Karpas-422 (cell line): ENCODE measurements around the gene PAFAH1B2. TPM values are rescaled to one million over a fixed set of nuclear protein-coding genes. Genes with fewer than 3 reads are reported as not detected.
"Not testable (repeated sequence)": the region's sequence is repeated elsewhere in the genome, so short reads cannot be mapped to it uniquely, and the experiment has no call there.

Experiments used
- DNase-seq: peaks from one replicate; pipeline ENCODE4 v3.0.0-alpha.2; 2015
- H2AFZ ChIP-seq: fragments of 200-600 bp; sonication (generic); 2 replicates; pipeline ENCODE4 v1.6.1; 2014; ENCODE audit warnings: antibody characterized with exemption, low read length, mixed read lengths
- H3K27ac ChIP-seq: fragments of 200-600 bp; sonication (generic); 2 replicates; pipeline ENCODE4 v1.5.1; 2014; ENCODE audit warnings: mild to moderate bottlenecking, low read length, moderate library complexity
- H3K27me3 ChIP-seq: fragments of 200-600 bp; sonication (generic); 2 replicates; pipeline ENCODE4 v1.6.1; 2014; ENCODE audit warnings: low read length, mixed read lengths
- H3K36me3 ChIP-seq: fragments of 200-600 bp; sonication (generic); 2 replicates; pipeline ENCODE4 v1.6.1; 2014; ENCODE audit warnings: low read length, mixed read lengths; ENCODE audit not compliant: insufficient read depth
- H3K4me1 ChIP-seq: fragments of 200-600 bp; sonication (generic); 2 replicates; pipeline ENCODE4 v1.6.1; 2014; ENCODE audit warnings: mild to moderate bottlenecking, low read length, mixed read lengths
- H3K4me2 ChIP-seq: fragments of 200-600 bp; sonication (generic); 2 replicates; pipeline ENCODE4 v1.6.1; 2014; ENCODE audit warnings: low read length, low read depth, mild to moderate bottlenecking; ENCODE audit not compliant: poor library complexity, severe bottlenecking
- H3K4me3 ChIP-seq: fragments of 200-600 bp; sonication (generic); 2 replicates; pipeline ENCODE4 v1.5.1; 2014; ENCODE audit warnings: mild to moderate bottlenecking, antibody characterized with exemption, low read length, mixed read lengths
- H3K79me2 ChIP-seq: fragments of 200-600 bp; sonication (generic); 2 replicates; pipeline ENCODE4 v1.6.1; 2014; ENCODE audit warnings: mild to moderate bottlenecking, low read length, mixed read lengths
- H3K9ac ChIP-seq: fragments of 200-600 bp; sonication (generic); 2 replicates; pipeline ENCODE4 v1.6.0; 2014; ENCODE audit warnings: low read length
- H3K9me2 ChIP-seq: fragments of 200-600 bp; sonication (generic), shearing (Covaris generic); replicated peaks from 2 replicates; pipeline ENCODE4 v1.6.0; 2014; ENCODE audit warnings: mild to moderate bottlenecking, low read length, moderate library complexity; ENCODE audit not compliant: insufficient read depth
- H3K9me3 ChIP-seq: fragments of 300-700, 200-600 bp; sonication (generic); 2 replicates; pipeline ENCODE4 v1.6.1; 2014; ENCODE audit warnings: low read length, mixed read lengths
- H4K20me1 ChIP-seq: fragments of 200-600 bp; sonication (generic); 2 replicates; pipeline ENCODE4 v1.6.1; 2014; ENCODE audit warnings: mild to moderate bottlenecking, antibody characterized with exemption, low read length, low read depth; ENCODE audit not compliant: insufficient read depth
- total RNA-seq: library from RNA; depleted of rRNA; stranded (reverse); fragments of >200 nt; shearing (Covaris generic); gene quantifications from 2 replicates; pipeline ENCODE4 v1.2.3, GENCODE V29; 2014; ENCODE audit warnings: low replicate concordance

Gene PAFAH1B2
- total RNA-seq, 1 experiment from 2014 or later, result 20.6 TPM

DNA sequence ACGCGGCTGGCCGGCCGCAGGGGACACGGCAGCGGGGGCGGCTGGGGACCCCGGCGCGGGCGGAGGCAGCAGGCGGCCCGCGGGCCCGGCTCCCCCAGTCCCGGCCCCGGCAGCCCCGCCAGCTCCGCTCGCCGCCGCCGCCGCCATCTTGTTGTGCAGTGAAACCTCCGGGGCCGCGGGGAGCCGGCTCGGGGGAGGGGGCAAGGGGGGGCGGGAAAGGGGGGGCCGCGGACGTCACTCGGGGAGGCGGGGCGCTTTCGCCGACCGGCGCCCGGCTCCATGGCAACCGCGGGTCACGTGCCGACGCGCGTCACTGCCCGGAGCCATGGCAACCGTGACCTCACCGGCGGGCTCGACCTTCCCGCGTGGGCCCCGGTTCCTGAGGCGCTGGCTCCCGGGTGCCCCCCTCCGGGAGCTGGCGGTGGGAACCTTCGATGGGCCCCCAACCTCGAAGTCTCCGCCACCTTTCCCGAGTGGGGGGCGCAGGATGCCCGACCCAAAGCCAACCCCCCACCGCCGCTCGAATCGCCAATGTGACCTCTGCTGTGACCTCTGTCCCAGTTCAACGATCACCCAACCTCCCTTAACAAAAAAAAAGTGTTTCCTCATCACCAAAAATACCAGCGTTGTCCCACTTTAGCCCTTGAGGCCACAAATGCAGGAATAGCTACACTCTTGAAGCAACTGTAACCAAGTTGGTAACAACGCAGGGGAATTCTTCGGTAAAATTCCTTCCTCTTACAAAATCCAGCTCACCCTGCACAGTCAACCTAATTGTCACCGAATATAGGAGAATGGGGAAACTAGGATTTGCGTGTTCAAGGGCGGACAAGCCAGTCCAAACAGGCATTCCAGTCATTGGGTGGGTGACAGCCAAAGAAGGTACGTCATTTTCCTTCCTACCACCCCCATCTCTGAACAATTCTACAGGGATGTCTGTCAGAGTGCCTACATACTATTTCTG lies 45.5 kb upstream of the PAFAH1B2 start, which contains the start of gene SIK3:
Gene SIK3 (minus strand): TSS at position 160 of the 964 bp plus-strand sequence. CDS start 13 bp downstream, at position 147.
- Histone ChIP-seq H3K36me3 (no peaks in the 10 kb centered on the region), H3K4me1 (peaks cover 23% of the 10 kb centered on the region), H2AFZ (peak within 1 kb of the TSS; percentile 94; the same call in 1 of the 2 replicates), H3K4me2 (peak within 1 kb of the TSS; percentile 85), H3K9ac (peak within 1 kb of the TSS; percentile 75), H3K79me2 (no peaks in the 10 kb centered on the region), H3K27me3 (no peaks in the 10 kb centered on the region), H4K20me1 (no peaks in the 10 kb centered on the region), H3K27ac (no peak within 1 kb of the TSS), H3K9me2 (no peaks in the 10 kb centered on the region), H3K4me3 (peak within 1 kb of the TSS; percentile 71), H3K9me3 (no peaks in the 10 kb centered on the region)
- peak; percentile 93 for DNase-seq

- Histone ChIP-seq H3K4me1 (peaks cover 23% of the 10 kb centered on the region), H3K27ac (no peak overlapping the region), H3K9ac (no peak overlapping the region), H3K27me3 (no peaks in the 10 kb centered on the region), H3K36me3 (no peaks in the 10 kb centered on the region), H3K4me2 (no peak overlapping the region), H3K79me2 (no peaks in the 10 kb centered on the region), H4K20me1 (no peaks in the 10 kb centered on the region), H3K9me3 (no peaks in the 10 kb centered on the region), H2AFZ (no peak overlapping the region), H3K9me2 (no peaks in the 10 kb centered on the region), H3K4me3 (no peak overlapping the region)
- DNase-seq, result no peak
Measured at GRCh38 chr11:117099696-117100095, 44.4 kb upstream of the PAFAH1B2 start.

GRCh38 chr11:117100556-117100955 lies 43.5 kb upstream of the PAFAH1B2 start:
- Histone ChIP-seq H3K4me1 (peaks cover 23% of the 10 kb centered on the region), H4K20me1 (no peaks in the 10 kb centered on the region), H3K27me3 (no peaks in the 10 kb centered on the region), H3K9ac (no peak overlapping the region), H3K9me2 (no peaks in the 10 kb centered on the region), H3K4me3 (no peak overlapping the region), H3K4me2 (no peak overlapping the region), H3K36me3 (no peaks in the 10 kb centered on the region), H3K79me2 (no peaks in the 10 kb centered on the region), H2AFZ (no peak overlapping the region), H3K9me3 (no peaks in the 10 kb centered on the region), H3K27ac (no peak overlapping the region)
- DNase-seq, result no peak

DNA sequence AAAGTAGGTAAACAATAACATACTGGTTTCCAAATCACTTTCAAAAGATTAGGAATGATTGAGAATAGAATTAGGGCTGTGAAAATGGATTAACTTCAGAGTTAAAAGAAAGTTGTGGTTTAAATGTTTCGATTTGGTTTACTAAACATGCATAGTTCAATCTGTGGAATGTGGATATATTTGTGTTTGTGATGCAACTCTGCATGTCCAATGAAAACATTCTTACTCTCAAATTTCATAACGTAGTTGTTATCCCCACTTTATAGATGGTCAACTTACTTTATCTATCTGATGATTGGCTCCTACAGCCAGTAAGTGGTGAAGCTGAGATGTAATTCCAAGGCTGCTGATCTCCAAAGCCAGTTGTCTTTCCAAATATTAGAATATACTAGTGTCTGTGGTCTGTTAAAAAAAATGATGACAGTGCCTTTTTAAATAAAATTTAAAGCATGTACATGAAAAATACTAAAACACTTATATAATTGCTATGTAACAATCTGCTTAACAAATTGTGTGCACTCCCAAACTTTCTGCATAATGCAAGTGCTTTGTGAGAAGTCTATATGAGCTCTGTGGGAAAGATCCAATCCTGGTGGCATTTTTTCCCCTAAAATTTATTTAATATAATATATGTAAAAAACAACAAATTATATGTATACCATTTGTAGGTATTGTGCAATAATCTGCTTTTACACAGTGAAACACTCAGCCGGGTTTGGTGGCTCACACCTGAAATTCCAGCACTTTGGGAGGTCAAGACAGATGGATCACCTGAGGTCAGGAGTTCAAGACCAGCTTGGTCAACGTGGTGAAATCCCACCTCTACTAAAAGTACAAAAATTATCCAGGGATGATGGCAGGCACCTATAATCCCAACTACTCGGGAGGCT lies 36.1 kb upstream of the PAFAH1B2 start:
- H2AFZ ChIP-seq, result no peak overlapping the region
- H3K27me3 ChIP-seq, result no peaks in the 10 kb centered on the region
- H3K4me1 ChIP-seq, result no peaks in the 10 kb centered on the region
- no peaks in the 10 kb centered on the region for H4K20me1 ChIP-seq
- no peaks in the 10 kb centered on the region for H3K79me2 ChIP-seq
- H3K4me2 ChIP-seq, result no peak overlapping the region
- no peaks in the 10 kb centered on the region for H3K9me2 ChIP-seq
- no peaks in the 10 kb centered on the region for H3K36me3 ChIP-seq
- no peak overlapping the region for H3K4me3 ChIP-seq
- no peak overlapping the region for H3K9ac ChIP-seq
- H3K9me3 ChIP-seq, result no peaks in the 10 kb centered on the region
- no peak overlapping the region for H3K27ac ChIP-seq
- no peak for DNase-seq

DNA sequence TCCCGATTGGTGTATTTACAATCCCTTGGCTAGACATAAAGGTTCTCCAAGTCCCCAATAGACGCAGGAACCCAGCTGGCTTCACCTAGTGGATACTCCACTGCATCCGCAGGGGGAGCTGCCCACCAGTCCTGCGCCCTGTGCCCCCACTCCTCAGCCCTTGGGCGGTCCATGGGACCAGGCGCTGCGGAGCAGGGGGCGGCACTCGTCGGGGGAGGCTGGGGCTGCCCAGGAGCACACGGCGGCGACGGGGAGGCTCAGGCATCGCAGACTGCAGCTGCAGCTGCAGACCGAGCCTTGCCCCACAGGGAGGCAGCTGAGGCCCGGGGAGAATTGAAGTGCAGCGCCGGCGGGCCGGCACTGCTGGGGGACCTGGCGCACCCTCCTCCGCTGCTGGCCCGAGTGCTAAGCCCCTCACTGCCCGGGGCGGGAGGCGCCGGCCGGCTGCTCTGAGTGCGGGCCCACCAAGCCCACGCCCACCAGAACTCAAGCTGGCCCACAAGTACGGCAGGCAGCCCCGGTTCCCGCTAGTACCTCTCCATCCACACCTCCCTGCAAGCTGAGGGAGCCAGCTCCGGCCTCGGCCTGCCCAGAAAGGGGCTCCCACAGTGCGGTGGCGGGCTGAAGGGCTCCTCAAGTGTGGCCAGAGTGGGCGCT lies 33.7 kb upstream of the PAFAH1B2 start:
- no peaks in the 10 kb centered on the region for H3K79me2 ChIP-seq
- DNase-seq, result no peak
- H3K9ac ChIP-seq, result no peak overlapping the region
- H4K20me1 ChIP-seq, result no peaks in the 10 kb centered on the region
- no peak overlapping the region for H3K4me2 ChIP-seq
- no peak overlapping the region for H3K27ac ChIP-seq
- no peaks in the 10 kb centered on the region for H3K9me3 ChIP-seq
- no peaks in the 10 kb centered on the region for H3K27me3 ChIP-seq
- H2AFZ ChIP-seq, result no peak overlapping the region
- H3K4me3 ChIP-seq, result no peak overlapping the region
- H3K4me1 ChIP-seq, result no peaks in the 10 kb centered on the region
- H3K36me3 ChIP-seq, result no peaks in the 10 kb centered on the region
- H3K9me2 ChIP-seq, result no peaks in the 10 kb centered on the region

- not testable (repeated sequence) for H2AFZ ChIP-seq, H3K79me2 ChIP-seq, DNase-seq, H3K4me2 ChIP-seq, H3K9me3 ChIP-seq, H3K4me1 ChIP-seq, H3K27me3 ChIP-seq, H3K9me2 ChIP-seq, H4K20me1 ChIP-seq, H3K27ac ChIP-seq, H3K36me3 ChIP-seq, H3K4me3 ChIP-seq, H3K9ac ChIP-seq
Measured at GRCh38 chr11:117112497-117112896, 31.6 kb upstream of the PAFAH1B2 start.

DNA sequence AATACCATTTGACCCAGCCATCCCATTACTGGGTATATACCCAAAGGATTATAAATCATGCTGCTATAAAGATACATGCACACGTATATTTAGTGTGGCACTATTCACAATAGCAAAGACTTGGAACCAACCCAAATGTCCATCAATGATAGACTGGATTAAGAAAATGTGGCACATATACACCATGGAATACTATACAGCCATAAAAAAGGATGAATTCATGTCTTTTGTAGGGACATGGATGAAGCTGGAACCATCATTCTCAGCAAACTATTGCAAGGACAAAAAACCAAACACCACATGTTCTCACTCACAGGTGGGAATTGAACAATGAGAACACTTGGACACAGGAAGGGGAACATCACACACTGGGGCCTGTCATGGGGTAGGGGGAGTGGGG lies 31.1 kb upstream of the PAFAH1B2 start:
- not testable (repeated sequence) for H3K9me3 ChIP-seq, H4K20me1 ChIP-seq, H3K27ac ChIP-seq, H3K4me2 ChIP-seq, H3K79me2 ChIP-seq, H3K9ac ChIP-seq, H3K4me3 ChIP-seq, H3K27me3 ChIP-seq, H3K9me2 ChIP-seq, H3K36me3 ChIP-seq, H2AFZ ChIP-seq, DNase-seq, H3K4me1 ChIP-seq
